Endothelial cell (in vitro differentiated cells): Measurements from ENCODE around the gene SGSM2. TPM values are rescaled to one million over a fixed set of nuclear protein-coding genes. Genes with fewer than 3 reads are reported as not detected.

Experiments
- DNase-seq: peaks from one replicate; pipeline ENCODE4 v3.0.0; 2021; ENCODE audit warnings: low spot score
- H3K27ac Mint-ChIP-seq: one replicate; pipeline ENCODE4 v1.8.0; 2021; ENCODE audit warnings: mixed read lengths, inconsistent platforms; ENCODE audit not compliant: unreplicated experiment
- H3K27me3 Mint-ChIP-seq: one replicate; pipeline ENCODE4 v1.8.0; 2021; ENCODE audit warnings: mild to moderate bottlenecking, moderate library complexity, mixed read lengths, inconsistent platforms; ENCODE audit not compliant: unreplicated experiment
- H3K36me3 Mint-ChIP-seq: one replicate; pipeline ENCODE4 v1.8.0; 2021; ENCODE audit warnings: mild to moderate bottlenecking, low read depth, mixed read lengths, inconsistent platforms; ENCODE audit not compliant: unreplicated experiment
- H3K4me1 Mint-ChIP-seq: one replicate; pipeline ENCODE4 v1.8.0; 2021; ENCODE audit warnings: mild to moderate bottlenecking, mixed read lengths, inconsistent platforms; ENCODE audit not compliant: unreplicated experiment
- H3K4me3 Mint-ChIP-seq: one replicate; pipeline ENCODE4 v1.8.0; 2021; ENCODE audit warnings: mild to moderate bottlenecking, mixed read lengths, inconsistent platforms; ENCODE audit not compliant: unreplicated experiment
- H3K9me3 Mint-ChIP-seq: one replicate; pipeline ENCODE4 v1.8.0; 2021; ENCODE audit warnings: mixed read lengths, inconsistent platforms; ENCODE audit not compliant: unreplicated experiment
- total RNA-seq: library from RNA; stranded (reverse); fragmentation: NEBNext Ultra II Directional; extraction: Animal tissue kit (Norgen Biotek cat#: 25700); gene quantifications from one replicate; pipeline ENCODE4 v1.2.1, GENCODE V29; 2021; ENCODE audit not compliant: unreplicated experiment
- TF ChIP-seq, protein P1 (sequence below): fragments of 200-600 bp; sonication (generic); IDR thresholded peaks from one replicate; pipeline ENCODE4 v1.5.0; 2021; ENCODE audit warnings: antibody characterized with exemption; ENCODE audit not compliant: unreplicated experiment

Gene SGSM2
- total RNA-seq, 1 donor from 2014 or later, result 65.4 TPM

DNA sequence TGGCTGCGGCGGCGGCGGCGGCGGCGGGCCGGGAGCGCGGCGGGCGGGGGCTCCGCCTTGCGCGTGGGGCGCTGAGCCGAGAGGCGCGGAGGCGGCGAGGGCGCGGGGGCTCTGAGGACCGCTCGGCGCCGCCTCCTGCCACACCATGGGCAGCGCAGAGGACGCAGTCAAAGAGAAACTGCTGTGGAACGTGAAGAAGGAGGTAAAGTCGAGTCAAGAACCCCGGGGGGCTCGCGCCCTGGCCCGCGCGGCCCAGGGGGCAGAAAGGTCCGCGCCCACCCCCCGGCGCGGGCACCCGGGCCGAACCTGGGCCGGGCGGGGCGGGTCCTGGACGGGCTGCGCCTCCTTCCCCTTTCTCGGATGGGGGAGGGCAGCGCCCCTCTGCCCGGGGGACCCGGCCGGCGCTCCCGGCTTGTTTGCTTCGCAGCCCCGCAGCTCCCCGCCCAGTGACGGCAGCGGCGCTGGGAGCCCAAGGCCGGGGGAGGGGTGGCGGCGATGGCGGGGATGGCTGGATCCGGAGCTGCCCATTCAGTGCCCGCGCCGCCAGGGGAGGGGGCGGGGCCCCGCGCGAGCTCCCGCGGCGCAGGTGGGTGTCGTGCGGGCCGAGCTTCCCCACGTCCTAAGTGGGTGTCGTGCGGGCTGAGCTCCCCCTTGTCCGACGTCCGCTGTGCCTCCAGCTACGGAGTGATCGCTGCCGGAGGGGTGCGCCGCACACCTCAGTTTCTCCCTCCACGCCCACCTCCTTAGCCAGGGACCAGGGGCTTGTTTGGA, 428 bp downstream of the SGSM2 start:
- no peaks in the 10 kb centered on the region for H3K9me3 Mint-ChIP-seq
- TF ChIP-seq, protein P1, sequence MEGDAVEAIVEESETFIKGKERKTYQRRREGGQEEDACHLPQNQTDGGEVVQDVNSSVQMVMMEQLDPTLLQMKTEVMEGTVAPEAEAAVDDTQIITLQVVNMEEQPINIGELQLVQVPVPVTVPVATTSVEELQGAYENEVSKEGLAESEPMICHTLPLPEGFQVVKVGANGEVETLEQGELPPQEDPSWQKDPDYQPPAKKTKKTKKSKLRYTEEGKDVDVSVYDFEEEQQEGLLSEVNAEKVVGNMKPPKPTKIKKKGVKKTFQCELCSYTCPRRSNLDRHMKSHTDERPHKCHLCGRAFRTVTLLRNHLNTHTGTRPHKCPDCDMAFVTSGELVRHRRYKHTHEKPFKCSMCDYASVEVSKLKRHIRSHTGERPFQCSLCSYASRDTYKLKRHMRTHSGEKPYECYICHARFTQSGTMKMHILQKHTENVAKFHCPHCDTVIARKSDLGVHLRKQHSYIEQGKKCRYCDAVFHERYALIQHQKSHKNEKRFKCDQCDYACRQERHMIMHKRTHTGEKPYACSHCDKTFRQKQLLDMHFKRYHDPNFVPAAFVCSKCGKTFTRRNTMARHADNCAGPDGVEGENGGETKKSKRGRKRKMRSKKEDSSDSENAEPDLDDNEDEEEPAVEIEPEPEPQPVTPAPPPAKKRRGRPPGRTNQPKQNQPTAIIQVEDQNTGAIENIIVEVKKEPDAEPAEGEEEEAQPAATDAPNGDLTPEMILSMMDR, result no peak

DNA sequence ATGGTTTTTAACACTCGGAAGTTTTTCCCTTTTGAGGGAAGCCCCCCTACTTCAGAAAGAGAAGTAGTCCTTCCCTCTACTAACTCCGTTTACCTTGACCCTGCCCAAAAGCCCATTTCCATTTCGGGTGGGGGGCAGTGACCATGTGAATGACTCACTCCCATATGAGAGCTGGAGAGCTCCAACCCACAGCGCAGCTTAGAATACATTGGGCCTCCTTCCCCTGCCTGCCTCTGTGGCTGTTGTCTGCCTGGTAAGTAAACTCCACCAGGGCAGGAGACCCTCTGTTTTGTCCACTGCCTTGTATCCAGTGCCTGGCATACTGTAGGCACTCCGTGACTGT, 985 bp downstream of the SGSM2 start:
- Mint-ChIP-seq H3K9me3 (no peaks in the 10 kb centered on the region), H3K36me3 (peaks cover 10% of the 10 kb centered on the region), H3K4me1 (peaks cover 12% of the 10 kb centered on the region), H3K27me3 (peaks cover 10% of the 10 kb centered on the region), H3K4me3 (peak overlapping the region; percentile 93), H3K27ac (peak overlapping the region; percentile 64)
- DNase-seq, result no peak
- TF ChIP-seq, protein P1, result no peak

More for the DNA sequence above, 428 bp downstream of the SGSM2 start:
- DNase-seq, result peak; percentile 59
- Mint-ChIP-seq H3K27me3 (peaks cover 10% of the 10 kb centered on the region), H3K4me3 (peak overlapping the region; percentile 93), H3K36me3 (peaks cover 10% of the 10 kb centered on the region), H3K4me1 (peaks cover 12% of the 10 kb centered on the region), H3K27ac (peak overlapping the region; percentile 64)

DNA sequence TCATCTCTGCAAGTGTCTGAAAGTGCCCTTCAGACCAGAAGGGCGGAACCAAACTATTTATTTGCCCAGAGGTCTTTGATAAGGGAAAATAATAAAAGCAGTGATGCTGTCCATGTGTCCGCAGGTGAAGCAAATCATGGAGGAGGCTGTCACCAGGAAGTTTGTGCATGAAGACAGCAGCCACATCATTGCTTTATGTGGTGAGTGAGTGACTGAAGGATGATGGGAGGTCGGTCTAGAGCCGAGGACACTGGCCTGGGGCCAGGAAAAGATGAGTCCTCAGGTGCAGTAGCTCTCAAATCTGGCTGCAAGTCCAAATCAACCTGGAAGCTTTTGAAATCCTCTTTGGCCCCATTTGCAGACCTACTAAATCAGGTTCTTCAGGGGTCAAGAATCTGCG, 6.1 kb downstream of the SGSM2 start:
- Mint-ChIP-seq H3K27me3 (peaks cover 2% of the 10 kb centered on the region), H3K27ac (no peak overlapping the region), H3K9me3 (no peaks in the 10 kb centered on the region), H3K4me1 (no peaks in the 10 kb centered on the region), H3K4me3 (no peak overlapping the region), H3K36me3 (peaks cover 9% of the 10 kb centered on the region)
- no peak for DNase-seq
- TF ChIP-seq, protein P1, result no peak

DNA sequence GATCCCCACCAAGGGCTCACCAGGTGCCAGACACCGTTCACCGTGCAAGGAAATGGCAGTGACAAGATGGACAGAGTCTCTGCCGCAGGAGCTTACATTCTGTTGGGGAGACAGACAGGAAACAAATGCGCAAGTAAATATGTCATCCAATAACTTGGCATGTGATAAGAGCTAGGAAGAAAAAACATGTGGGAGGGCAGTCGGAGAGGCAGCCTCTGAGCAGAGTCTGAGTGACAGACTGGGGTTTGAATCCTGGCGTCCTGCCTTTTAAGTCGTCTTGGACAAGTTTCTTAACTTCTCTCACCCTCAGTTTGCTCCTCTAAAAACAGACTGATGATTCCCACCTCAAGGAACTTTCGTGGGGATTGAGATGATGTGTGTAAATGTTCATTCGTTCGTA, 7.2 kb downstream of the SGSM2 start:
- H3K27ac Mint-ChIP-seq, result no peak overlapping the region

DNA sequence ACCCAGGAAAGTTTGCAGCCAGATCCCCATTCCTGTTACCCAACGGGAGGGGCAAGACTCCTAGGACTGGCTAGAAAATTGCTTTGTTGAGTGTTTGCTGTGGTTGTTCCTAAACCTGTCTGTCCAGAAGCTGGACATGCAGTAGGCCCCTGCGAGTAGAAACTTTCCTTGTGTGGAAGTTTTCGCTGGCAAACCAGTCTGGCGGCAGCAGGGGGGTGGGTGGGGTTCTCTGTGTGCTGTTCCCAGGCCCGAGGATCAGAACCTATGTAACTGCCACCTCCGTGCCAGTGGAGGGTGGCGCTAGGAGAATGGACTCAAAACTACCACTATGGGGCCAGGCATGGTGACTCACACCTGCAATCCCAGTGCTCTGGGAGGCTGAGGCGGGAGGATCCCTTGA, 9.2 kb downstream of the SGSM2 start:
- H3K9me3 Mint-ChIP-seq, result no peaks in the 10 kb centered on the region
- no peak overlapping the region for H3K27ac Mint-ChIP-seq
- no peak overlapping the region for H3K4me3 Mint-ChIP-seq
- peaks cover 4% of the 10 kb centered on the region for H3K27me3 Mint-ChIP-seq
- TF ChIP-seq, protein P1, result no peak
- H3K36me3 Mint-ChIP-seq, result peaks cover 13% of the 10 kb centered on the region
- DNase-seq, result no peak
- no peaks in the 10 kb centered on the region for H3K4me1 Mint-ChIP-seq

More for the DNA sequence above, 7.2 kb downstream of the SGSM2 start:
- TF ChIP-seq, protein P1, result no peak
- Mint-ChIP-seq H3K27me3 (no peaks in the 10 kb centered on the region), H3K9me3 (no peaks in the 10 kb centered on the region), H3K36me3 (peaks cover 12% of the 10 kb centered on the region), H3K4me3 (no peak overlapping the region), H3K4me1 (no peaks in the 10 kb centered on the region)
- DNase-seq, result no peak
